HG03558 (cell line): ENCODE data around the gene GARIN3.
"Not testable (repeated sequence)": the region's sequence is repeated elsewhere in the genome, so short reads cannot be mapped to it uniquely, and the experiment has no call there.

Experiments
- ATAC-seq: cut with Tn5 transposase; IDR thresholded peaks from one replicate; pipeline ENCODE4 v1.9.1; 2021; ENCODE audit warnings: moderate number of reproducible peaks; ENCODE audit not compliant: unreplicated experiment; ENCODE audit errors: extremely low read depth

GARIN3 gene

GRCh38 chr5:157186309-157187045, 20.4 kb upstream of the GARIN3 start:
- no peak for ATAC-seq

DNA sequence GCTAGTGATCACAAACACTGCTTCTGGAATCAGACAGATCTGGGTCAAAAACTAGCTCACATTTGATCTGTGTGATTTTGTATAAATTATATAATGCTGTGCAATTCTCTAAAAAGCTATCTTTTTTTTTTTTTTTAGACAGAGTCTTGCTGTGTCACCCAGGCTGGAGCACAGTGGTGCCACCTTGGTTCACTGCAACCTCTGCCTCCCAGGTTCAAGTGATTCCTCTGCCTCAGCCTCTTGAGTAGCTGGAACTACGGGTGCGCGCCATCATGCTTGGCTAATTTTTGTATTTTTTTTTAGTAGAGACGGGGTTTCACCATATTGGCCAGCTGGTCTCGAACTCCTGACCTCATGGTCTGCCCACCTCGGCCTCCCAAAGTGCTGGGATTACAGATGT, 19.1 kb upstream of the GARIN3 start:
- not testable (repeated sequence) for ATAC-seq

DNA sequence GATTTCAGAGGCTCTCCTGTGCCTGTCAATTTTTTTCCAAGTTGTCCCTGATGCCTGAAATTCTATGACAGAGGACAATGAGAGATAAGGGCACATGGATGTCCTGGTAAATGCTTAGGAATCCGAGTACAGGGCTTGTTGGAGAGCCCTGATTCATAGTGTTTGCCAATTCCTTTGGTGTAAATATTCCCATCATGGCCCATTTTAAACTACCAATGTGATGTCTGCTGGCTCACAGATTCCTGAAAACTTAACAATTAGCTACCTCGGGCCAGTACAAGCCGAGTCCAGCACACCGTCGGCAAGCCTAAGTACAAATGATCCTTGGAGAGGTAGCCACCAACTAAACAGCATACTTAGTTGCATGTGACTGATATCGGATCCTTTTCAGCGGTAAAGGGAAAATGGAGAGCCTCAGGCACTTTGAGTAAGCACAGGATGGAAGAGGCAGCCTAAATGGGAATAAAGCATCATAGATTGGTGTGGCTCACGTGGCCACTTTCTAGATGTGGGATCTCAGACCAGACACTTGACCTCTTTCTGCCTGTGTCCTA, 18.1 kb upstream of the GARIN3 start:
- ATAC-seq: no peak

DNA sequence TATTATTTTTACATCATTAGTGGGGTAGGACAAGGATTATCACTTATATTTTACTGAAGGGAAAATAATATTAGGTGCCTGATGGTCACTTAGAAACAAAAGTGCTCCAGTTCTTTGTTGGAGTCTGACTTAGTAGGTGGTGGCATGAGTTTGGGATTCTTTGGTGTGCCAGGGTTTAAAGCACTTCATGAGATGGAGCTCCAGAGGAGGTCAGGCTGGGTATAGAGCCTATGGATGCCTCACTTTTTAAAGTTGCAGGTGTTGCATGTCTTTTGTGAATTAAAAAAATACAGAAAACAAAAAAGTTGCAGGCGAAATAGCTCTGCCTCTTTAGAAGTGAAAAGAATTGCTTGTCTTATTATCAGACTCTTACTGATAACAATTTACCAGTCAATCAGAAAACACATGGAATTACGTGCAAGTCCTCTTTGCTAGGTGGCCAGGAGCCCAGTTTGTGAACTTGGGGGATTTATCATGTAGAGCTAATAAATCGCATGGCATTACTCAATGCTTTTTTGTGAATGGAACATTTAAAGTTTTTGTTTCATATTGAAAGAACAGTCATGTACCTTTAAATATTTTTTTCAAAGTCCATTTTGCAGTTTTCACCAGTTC, 16.2 kb upstream of the GARIN3 start:
- ATAC-seq: no peak

DNA sequence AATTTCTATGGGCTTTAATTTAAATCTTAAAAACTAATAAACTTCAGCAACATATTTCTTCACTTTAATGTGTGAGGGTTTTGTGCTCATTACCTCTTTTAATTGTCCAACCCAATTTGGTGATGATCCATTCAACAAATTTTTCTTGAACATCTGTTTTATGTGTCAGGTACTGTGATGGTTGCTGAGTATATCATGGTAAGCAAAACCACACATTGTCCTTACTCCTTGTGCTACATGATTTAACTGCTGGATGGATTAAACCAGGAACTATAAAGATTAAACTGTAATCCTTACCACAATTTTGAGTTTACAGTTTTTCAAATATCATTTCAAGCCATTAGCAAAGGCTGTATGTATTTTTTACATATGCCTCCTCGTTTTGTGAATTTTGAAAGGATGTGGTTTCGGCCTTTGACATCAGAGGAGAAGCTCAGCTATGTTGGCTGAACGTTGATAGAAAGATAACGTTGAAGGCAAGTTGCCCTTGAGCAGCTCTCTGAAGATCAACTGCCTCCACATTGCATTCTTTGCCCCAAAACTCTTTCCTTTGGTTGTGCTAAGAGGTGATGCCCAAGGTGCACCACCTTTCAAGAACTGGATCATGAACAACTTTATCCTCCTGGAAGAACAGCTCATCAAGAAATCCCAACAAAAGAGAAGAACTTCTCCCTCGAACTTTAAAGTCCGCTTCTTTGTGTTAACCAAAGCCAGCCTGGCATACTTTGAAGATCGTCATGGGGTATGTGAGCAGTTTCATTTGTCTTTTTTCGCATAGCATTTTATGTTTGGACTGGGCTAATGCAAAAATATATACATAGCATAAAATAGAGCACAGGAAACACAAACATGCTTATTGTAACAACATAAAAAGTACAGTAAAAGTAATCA, 14.6 kb upstream of the GARIN3 start, which contains the start of gene ITK:
TSS of gene ITK (plus strand) at position 467 of the 891 bp plus-strand sequence. CDS start at position 605, 138 bp downstream.
- no peak for ATAC-seq

DNA sequence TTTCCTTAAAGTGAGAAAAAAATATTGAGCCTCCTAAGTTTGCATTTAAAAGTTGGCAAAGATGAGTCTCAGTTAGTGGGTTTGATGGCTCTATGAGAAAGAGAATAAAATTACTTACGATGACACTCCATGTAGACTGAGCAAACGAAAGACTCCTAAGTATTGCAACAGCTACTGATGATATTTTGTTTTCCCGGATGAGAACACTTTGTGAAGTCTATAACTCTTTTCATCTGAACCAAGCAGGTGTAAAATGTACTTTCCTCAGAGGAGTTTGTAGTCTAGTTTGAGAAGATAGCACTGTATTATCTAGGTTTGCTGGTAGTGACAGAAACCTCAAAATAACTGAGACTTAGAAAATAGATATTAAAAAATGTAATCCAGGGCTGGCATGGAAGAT, 12.9 kb upstream of the GARIN3 start:
- no peak for ATAC-seq

- no peak for ATAC-seq
Measured at GRCh38 chr5:157177953-157178352, 11.9 kb upstream of the GARIN3 start.

GRCh38 chr5:157175071-157175612, 9.1 kb upstream of the GARIN3 start:
- ATAC-seq: no peak

DNA sequence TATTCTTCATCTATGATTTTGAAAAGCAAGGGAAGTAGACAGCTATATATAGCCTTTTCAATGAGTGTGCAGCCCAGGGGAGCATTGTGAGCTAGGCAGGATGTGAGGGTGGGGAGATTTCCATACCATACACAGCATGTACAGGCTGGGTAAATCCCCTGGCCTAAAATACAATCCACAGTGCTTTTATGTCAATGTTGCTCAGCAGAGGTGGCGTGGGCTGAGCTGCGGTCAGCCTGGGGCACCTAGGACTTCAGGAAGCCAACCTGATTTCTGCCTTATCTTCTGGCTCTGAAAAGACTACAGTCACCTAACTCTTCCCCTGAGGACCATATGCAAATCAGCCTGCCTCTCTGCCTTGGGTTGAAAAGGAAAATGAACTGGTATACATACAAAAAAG, 6.3 kb upstream of the GARIN3 start:
- ATAC-seq: peak; percentile 100

DNA sequence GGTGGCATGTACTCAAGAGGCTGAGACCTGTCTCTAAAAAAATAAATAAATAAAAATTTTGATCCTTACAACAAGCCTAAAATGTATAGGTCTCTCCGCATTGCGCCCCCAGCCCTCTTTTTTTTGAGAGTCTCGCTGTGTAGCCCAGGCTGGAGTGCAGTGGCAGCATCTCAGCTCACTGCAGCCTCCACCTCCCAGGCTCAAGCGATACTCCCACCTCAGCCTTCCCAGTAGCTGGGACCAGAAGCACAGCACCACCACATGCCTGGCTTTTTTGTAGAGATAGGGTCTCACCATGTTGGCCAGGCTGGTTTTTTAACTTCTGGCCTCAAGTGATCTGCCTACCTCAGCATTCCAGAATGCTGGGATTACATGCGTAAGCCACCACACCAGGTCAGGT, 2.2 kb upstream of the GARIN3 start:
- ATAC-seq: no peak

DNA sequence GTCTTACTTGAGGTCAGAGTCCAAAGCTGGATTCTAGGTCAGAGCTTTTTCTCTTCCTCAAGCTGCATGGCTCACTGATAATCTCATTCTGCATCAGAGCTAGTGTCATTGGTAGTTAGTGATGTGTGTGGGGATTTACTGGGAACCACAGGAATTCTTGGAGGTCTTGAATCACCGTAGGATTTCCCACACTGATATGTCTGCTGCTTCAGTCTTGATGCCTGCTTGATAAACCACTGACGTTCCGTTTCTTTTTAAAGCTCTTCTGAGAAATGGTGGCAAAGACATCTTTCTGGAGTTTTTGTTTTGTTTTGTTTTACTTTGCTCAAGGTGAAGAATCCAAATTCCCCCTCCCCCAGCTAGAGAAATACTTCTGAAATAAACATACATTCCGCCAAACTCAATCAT, 1.2 kb upstream of the GARIN3 start:
- no peak for ATAC-seq

- no peak for ATAC-seq
Measured at GRCh38 chr5:157165668-157166067, 396 bp downstream of the GARIN3 start.

- ATAC-seq: no peak
Measured at GRCh38 chr5:157165261-157165660, 803 bp downstream of the GARIN3 start.

- ATAC-seq: no peak
Measured at GRCh38 chr5:157164521-157164920, 1.5 kb downstream of the GARIN3 start.

DNA sequence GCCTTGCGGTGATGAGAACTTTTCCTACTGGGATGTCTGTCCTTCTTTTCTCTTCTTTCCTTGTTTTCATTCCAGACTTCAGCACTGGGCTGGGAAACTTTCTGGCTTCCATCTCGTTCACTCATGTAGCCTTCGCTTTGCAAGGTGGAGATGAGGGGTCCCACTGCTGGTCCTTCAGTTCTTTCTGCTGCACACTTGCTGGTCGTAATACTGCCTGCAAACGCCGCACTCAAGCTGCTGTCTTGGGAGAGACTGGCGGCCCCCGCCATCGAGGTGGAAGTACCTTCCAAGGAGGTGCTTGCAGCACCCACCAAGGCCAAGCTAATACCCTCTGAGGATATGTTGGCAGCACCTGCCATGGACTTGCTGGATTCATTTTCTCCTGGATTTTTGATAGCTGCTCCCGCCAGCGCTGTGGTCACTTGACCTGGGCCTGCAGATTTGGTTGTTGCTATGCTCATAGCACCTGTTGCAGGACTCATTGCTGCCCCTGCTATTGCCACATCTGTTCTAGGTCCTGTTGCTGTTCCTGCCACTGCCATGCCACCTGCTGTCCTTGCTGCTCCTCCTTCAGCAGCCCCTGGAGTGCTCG, 3.0 kb downstream of the GARIN3 start:
- ATAC-seq: no peak

- ATAC-seq: no peak
Measured at GRCh38 chr5:157161996-157162395, 4.1 kb downstream of the GARIN3 start.

DNA sequence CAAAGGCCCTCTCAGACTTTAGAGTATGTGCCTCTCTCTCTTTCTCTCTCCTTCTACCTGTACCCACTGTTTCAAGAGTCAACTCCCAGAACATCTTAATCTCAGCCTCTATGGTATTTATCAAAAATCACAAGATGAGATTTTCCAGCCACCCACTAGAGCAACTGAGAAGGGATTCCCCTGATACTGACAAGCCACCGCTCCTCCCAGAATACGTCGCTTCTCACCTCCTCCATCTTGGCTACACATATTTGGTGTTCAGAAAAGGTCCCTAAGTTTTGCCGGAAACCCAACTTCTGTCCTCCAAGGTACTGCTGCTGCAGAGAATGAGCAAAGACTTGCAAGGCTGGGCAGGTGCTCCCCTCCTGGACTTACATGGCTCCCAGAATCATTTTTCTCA, 6.1 kb downstream of the GARIN3 start:
- ATAC-seq: no peak

GRCh38 chr5:157159209-157159751, 6.8 kb downstream of the GARIN3 start:
- no peak for ATAC-seq

DNA sequence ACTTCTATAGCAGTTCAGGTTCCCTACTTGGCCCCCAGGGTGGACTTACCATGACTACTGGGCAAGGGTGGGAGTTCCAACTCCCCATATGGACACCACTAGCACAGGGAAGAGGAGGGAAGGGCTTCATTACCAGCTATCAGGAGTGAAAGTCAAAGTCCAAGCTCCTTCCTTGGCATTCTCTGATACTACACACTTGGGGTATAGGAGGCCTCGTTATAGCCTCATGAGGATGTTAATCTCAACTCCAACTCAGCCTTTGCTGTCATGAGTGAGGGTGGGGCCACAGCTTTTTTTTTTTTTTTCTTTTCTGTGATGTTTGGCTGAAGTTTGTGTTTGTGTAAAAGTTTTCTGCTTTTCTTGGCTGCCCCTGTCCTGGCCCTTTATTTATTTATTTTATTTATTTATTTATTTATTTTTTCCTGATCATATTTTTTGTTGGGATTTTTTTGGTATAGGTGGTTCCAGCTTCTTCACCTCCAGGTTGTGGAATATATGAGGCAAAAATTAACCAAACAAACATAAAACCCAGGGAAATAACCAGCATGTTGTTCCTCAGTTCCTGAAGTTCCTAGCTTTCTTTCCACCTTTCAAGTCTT, 8.7 kb downstream of the GARIN3 start:
- no peak for ATAC-seq
